ENCODE data around the gene ZNF778.
"Not testable (repeated sequence)": the region's sequence is repeated elsewhere in the genome, so short reads cannot be mapped to it uniquely, and the experiment has no call there.

The ZNF778 gene

DNA sequence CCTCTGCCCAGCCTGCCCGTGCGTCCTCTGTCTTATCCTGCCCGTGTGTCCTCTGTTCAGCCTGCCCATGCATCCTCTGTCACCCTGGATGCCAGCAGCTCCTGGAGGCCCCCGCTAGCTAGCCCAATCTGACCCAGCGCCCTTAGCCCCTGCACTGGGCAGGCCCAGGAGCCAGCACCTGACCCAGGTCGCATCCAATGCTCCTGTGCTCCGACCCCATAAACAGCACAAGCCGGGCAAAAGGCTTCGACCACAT is 32.9 kb upstream of the ZNF778 start:
- Histone ChIP-seq H3K27ac (ENCODE audit: low read length) (no peak overlapping the region), H3K79me2 (ENCODE audit: insufficient read depth, low read length) (no peaks in the 10 kb centered on the region), H3K9ac (ENCODE audit: low read depth, low read length) (no peak overlapping the region), H3K27me3 (ENCODE audit: insufficient read depth, low read length, poor library complexity) (no peaks in the 10 kb centered on the region), H3K9me3 (ENCODE audit: insufficient read depth, low read length, severe bottlenecking) (no peaks in the 10 kb centered on the region), H3K4me3 (ENCODE audit: low read depth in 1 of 2, low read length in 2 of 2) (no peak overlapping the region), H3K4me1 (ENCODE audit: insufficient read depth, low read length) (no peaks in the 10 kb centered on the region), H3K36me3 (ENCODE audit: insufficient read depth, low read length) (no peaks in the 10 kb centered on the region), H3K4me2 (ENCODE audit: insufficient read depth, low read length) (no peak overlapping the region), H4K20me1 (ENCODE audit: insufficient read depth, low read length) (peaks cover 17% of the 10 kb centered on the region), H2AFZ (ENCODE audit: low read depth, low read length) (no peak overlapping the region)
- ATAC-seq (ENCODE audit: insufficient read depth, low read depth): no peak
- TF ChIP-seq, protein P1, sequence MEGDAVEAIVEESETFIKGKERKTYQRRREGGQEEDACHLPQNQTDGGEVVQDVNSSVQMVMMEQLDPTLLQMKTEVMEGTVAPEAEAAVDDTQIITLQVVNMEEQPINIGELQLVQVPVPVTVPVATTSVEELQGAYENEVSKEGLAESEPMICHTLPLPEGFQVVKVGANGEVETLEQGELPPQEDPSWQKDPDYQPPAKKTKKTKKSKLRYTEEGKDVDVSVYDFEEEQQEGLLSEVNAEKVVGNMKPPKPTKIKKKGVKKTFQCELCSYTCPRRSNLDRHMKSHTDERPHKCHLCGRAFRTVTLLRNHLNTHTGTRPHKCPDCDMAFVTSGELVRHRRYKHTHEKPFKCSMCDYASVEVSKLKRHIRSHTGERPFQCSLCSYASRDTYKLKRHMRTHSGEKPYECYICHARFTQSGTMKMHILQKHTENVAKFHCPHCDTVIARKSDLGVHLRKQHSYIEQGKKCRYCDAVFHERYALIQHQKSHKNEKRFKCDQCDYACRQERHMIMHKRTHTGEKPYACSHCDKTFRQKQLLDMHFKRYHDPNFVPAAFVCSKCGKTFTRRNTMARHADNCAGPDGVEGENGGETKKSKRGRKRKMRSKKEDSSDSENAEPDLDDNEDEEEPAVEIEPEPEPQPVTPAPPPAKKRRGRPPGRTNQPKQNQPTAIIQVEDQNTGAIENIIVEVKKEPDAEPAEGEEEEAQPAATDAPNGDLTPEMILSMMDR (IDR thresholded peaks at IDR 0.05; ENCODE audit: borderline replicate concordance, extremely low read depth, low read length, poor library complexity, severe bottlenecking): no peak
- no peak for DNase-seq

GRCh38 chr16:89184933-89185794 is 32.3 kb upstream of the ZNF778 start:
- Histone ChIP-seq H3K27me3 (ENCODE audit: insufficient read depth, low read length, poor library complexity) (no peaks in the 10 kb centered on the region), H2AFZ (ENCODE audit: low read depth, low read length) (no peak overlapping the region), H3K9ac (ENCODE audit: low read depth, low read length) (no peak overlapping the region), H3K4me1 (ENCODE audit: insufficient read depth, low read length) (no peaks in the 10 kb centered on the region), H3K4me2 (ENCODE audit: insufficient read depth, low read length) (no peak overlapping the region), H3K9me3 (ENCODE audit: insufficient read depth, low read length, severe bottlenecking) (no peaks in the 10 kb centered on the region), H3K79me2 (ENCODE audit: insufficient read depth, low read length) (no peaks in the 10 kb centered on the region), H4K20me1 (ENCODE audit: insufficient read depth, low read length) (peaks cover 20% of the 10 kb centered on the region), H3K36me3 (ENCODE audit: insufficient read depth, low read length) (no peaks in the 10 kb centered on the region), H3K4me3 (ENCODE audit: low read depth in 1 of 2, low read length in 2 of 2) (no peak overlapping the region), H3K27ac (ENCODE audit: low read length) (no peak overlapping the region)
- peak; percentile 61 for ATAC-seq (ENCODE audit: insufficient read depth, low read depth)
- DNase-seq: peak; percentile 41
- TF ChIP-seq, protein P1 (IDR thresholded peaks at IDR 0.05; ENCODE audit: borderline replicate concordance, extremely low read depth, low read length, poor library complexity, severe bottlenecking): no peak
- TF ChIP-seq EZH2 (IDR thresholded peaks at IDR 0.05; ENCODE audit: borderline replicate concordance, low read depth, low read length, severe bottlenecking): no peak

- H3K9ac ChIP-seq (ENCODE audit: low read depth, low read length); H3K4me1 ChIP-seq (ENCODE audit: insufficient read depth, low read length); H3K79me2 ChIP-seq (ENCODE audit: insufficient read depth, low read length); ATAC-seq (ENCODE audit: insufficient read depth, low read depth); H3K4me2 ChIP-seq (ENCODE audit: insufficient read depth, low read length); H3K9me3 ChIP-seq (ENCODE audit: insufficient read depth, low read length, severe bottlenecking); DNase-seq; H3K4me3 ChIP-seq (ENCODE audit: low read depth in 1 of 2, low read length in 2 of 2); H2AFZ ChIP-seq (ENCODE audit: low read depth, low read length); H3K27ac ChIP-seq (ENCODE audit: low read length); H3K27me3 ChIP-seq (ENCODE audit: insufficient read depth, low read length, poor library complexity); H3K36me3 ChIP-seq (ENCODE audit: insufficient read depth, low read length): not testable (repeated sequence)
- peaks cover 20% of the 10 kb centered on the region for H4K20me1 ChIP-seq (ENCODE audit: insufficient read depth, low read length)
These were observed 31.5 kb upstream of the ZNF778 start for GRCh38 chr16:89185887-89186592.

GRCh38 chr16:89186593-89187031 is 30.9 kb upstream of the ZNF778 start:
- H3K9ac ChIP-seq (ENCODE audit: low read depth, low read length); H2AFZ ChIP-seq (ENCODE audit: low read depth, low read length); H3K4me1 ChIP-seq (ENCODE audit: insufficient read depth, low read length); ATAC-seq (ENCODE audit: insufficient read depth, low read depth); H3K36me3 ChIP-seq (ENCODE audit: insufficient read depth, low read length); DNase-seq; H3K27me3 ChIP-seq (ENCODE audit: insufficient read depth, low read length, poor library complexity); H3K79me2 ChIP-seq (ENCODE audit: insufficient read depth, low read length); H3K4me3 ChIP-seq (ENCODE audit: low read depth in 1 of 2, low read length in 2 of 2); H3K4me2 ChIP-seq (ENCODE audit: insufficient read depth, low read length); H3K9me3 ChIP-seq (ENCODE audit: insufficient read depth, low read length, severe bottlenecking); H3K27ac ChIP-seq (ENCODE audit: low read length): not testable (repeated sequence)
- peaks cover 20% of the 10 kb centered on the region for H4K20me1 ChIP-seq (ENCODE audit: insufficient read depth, low read length)
